ENCODE measurements around the gene USP34.

The USP34 gene

DNA sequence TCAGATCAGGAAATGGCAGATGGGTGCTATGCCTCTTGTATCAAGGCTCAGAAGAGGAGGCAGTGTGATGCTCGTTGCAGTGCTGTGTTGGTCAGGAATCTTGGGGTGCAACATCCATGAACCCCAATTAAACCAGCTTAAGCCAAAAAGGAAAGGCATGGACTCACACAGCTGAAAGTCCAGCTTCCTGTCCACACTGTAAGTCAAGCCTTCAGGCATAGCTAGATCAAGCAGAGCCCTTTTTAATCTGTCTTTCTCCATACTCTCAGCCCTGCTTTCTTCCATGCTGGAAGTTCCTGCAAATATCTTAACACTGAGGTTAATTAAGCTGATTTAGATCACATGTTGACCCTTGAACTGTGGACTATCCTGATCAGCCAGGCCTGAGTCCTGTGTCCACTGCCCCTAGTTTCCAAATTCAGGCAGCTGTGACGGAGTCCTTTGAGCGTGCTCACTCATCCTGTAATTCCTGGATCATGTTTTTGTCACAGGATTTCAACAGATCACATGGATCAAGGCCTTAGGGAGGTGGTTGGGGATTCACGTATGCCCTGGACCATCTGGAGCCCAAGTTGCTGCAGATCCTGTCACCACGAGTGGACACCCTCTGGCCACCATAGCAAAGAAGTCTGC is 313.4 kb downstream of the USP34 start:
- Histone ChIP-seq H3K27ac (ENCODE audit: extremely low read depth, low read depth, low read length) (no peak overlapping the region), H3K4me1 (ENCODE audit: control insufficient read depth, insufficient read depth, low read length) (no peaks in the 10 kb centered on the region), H3K4me3 (ENCODE audit: low read depth, low read length) (no peak overlapping the region), H3K36me3 (ENCODE audit: control insufficient read depth in 2 of 2, insufficient read depth in 1 of 2, low read length in 2 of 2) (peaks cover 0 to 47% of the 10 kb centered on the region in 2 experiments; a peak in 1 of 3 replicates), H3K9me3 (ENCODE audit: control insufficient read depth, insufficient read depth, low read depth, low read length) (no peaks in the 10 kb centered on the region)
- CTCF ChIA-PET, result no interaction called here
- no peak for TF ChIP-seq ZNF394 (tag by site-specific recombination; IDR thresholded peaks at IDR 0.05; ENCODE audit: borderline replicate concordance)
- TF ChIP-seq ZNF202 (tag by site-specific recombination; IDR thresholded peaks at IDR 0.05; ENCODE audit: borderline replicate concordance), result no peak
- no peak for TF ChIP-seq FEZF1 (tag by site-specific recombination; IDR thresholded peaks at IDR 0.05)
- no peak for TF ChIP-seq WT1 (tag by site-specific recombination; IDR thresholded peaks at IDR 0.05)
- no peak for TF ChIP-seq ZNF785 (tag by site-specific recombination; IDR thresholded peaks at IDR 0.05)
- TF ChIP-seq, protein P1, sequence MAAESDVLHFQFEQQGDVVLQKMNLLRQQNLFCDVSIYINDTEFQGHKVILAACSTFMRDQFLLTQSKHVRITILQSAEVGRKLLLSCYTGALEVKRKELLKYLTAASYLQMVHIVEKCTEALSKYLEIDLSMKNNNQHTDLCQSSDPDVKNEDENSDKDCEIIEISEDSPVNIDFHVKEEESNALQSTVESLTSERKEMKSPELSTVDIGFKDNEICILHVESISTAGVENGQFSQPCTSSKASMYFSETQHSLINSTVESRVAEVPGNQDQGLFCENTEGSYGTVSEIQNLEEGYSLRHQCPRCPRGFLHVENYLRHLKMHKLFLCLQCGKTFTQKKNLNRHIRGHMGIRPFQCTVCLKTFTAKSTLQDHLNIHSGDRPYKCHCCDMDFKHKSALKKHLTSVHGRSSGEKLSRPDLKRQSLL (tag by site-specific recombination; IDR thresholded peaks at IDR 0.05), result no peak
- TF ChIP-seq, protein P2, sequence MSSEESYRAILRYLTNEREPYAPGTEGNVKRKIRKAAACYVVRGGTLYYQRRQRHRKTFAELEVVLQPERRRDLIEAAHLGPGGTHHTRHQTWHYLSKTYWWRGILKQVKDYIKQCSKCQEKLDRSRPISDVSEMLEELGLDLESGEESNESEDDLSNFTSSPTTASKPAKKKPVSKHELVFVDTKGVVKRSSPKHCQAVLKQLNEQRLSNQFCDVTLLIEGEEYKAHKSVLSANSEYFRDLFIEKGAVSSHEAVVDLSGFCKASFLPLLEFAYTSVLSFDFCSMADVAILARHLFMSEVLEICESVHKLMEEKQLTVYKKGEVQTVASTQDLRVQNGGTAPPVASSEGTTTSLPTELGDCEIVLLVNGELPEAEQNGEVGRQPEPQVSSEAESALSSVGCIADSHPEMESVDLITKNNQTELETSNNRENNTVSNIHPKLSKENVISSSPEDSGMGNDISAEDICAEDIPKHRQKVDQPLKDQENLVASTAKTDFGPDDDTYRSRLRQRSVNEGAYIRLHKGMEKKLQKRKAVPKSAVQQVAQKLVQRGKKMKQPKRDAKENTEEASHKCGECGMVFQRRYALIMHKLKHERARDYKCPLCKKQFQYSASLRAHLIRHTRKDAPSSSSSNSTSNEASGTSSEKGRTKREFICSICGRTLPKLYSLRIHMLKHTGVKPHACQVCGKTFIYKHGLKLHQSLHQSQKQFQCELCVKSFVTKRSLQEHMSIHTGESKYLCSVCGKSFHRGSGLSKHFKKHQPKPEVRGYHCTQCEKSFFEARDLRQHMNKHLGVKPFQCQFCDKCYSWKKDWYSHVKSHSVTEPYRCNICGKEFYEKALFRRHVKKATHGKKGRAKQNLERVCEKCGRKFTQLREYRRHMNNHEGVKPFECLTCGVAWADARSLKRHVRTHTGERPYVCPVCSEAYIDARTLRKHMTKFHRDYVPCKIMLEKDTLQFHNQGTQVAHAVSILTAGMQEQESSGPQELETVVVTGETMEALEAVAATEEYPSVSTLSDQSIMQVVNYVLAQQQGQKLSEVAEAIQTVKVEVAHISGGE (tag by site-specific recombination; conservative IDR thresholded peaks at IDR 0.05; ENCODE audit: low read depth), result no peak
- no peak for TF ChIP-seq ZNF701 (tag by site-specific recombination; IDR thresholded peaks at IDR 0.05)
- no peak for TF ChIP-seq ZNF623 (tag by site-specific recombination; IDR thresholded peaks at IDR 0.05)
- POLR2A ChIA-PET, result interaction anchor here (1.0 to 3.4 kb wide), 2 partner anchors 13 to 19 kb away, joined by 4 to 10 read pairs; no protein-coding TSS in a partner anchor

DNA sequence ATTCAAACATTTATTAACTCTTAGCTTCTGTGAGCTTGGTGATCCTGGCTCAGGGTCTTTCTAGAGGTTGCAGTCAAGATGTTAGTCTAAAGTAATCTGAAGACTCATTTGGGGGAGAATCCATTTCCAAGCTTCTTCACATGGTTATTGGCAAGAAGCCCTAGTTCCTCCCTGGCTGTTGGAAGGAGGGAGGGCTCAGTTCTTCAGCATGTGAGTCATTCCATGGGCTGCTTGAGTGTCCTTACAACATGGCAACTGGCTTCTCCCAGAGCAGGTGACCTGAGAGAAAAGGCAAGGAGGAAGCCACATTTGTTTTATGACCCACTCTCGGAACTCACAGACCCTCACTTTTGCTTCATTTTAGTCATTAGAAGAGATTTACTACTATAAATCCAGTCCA is 319.5 kb downstream of the USP34 start:
- no peak overlapping the region for H3K27ac ChIP-seq (ENCODE audit: extremely low read depth, low read depth, low read length)
- ChIA-PET POLR2A (no interaction called here), CTCF (no interaction called here)
- H3K9me3 ChIP-seq (ENCODE audit: control insufficient read depth, insufficient read depth, low read depth, low read length), result no peaks in the 10 kb centered on the region
- peaks cover 0 to 32% of the 10 kb centered on the region in 2 experiments; a peak in 2 of 3 replicates for H3K36me3 ChIP-seq (ENCODE audit: control insufficient read depth in 2 of 2, insufficient read depth in 1 of 2, low read length in 2 of 2)
- H3K4me3 ChIP-seq (ENCODE audit: low read depth, low read length), result no peak overlapping the region
- H3K4me1 ChIP-seq (ENCODE audit: control insufficient read depth, insufficient read depth, low read length), result no peaks in the 10 kb centered on the region
- TF ChIP-seq ZNF211 (tag by site-specific recombination; IDR thresholded peaks at IDR 0.05; ENCODE audit: low read depth), result no peak
- TF ChIP-seq ZNF664 (tag by site-specific recombination; IDR thresholded peaks at IDR 0.05), result no peak
- no peak for TF ChIP-seq KLF7 (tag by site-specific recombination; IDR thresholded peaks at IDR 0.05; ENCODE audit: borderline replicate concordance)
- no peak for TF ChIP-seq ZNF202 (tag by site-specific recombination; IDR thresholded peaks at IDR 0.05; ENCODE audit: borderline replicate concordance)
- TF ChIP-seq ZNF521 (tag by site-specific recombination; IDR thresholded peaks at IDR 0.05), result no peak
- no peak for TF ChIP-seq BCL11B (tag by site-specific recombination; IDR thresholded peaks at IDR 0.05; ENCODE audit: low read depth)
- no peak for TF ChIP-seq TCF7L2 (IDR thresholded peaks at IDR 0.05; ENCODE audit: borderline replicate concordance, low read depth, low read length)
- TF ChIP-seq ZNF221 (tag by site-specific recombination; IDR thresholded peaks at IDR 0.05; ENCODE audit: borderline replicate concordance), result no peak
- TF ChIP-seq ZNF274 (IDR thresholded peaks at IDR 0.05; ENCODE audit: low read length), result no peak
- TF ChIP-seq ZNF274 (tag by site-specific recombination; IDR thresholded peaks at IDR 0.05; ENCODE audit: borderline replicate concordance), result no peak
- TF ChIP-seq, protein P3, sequence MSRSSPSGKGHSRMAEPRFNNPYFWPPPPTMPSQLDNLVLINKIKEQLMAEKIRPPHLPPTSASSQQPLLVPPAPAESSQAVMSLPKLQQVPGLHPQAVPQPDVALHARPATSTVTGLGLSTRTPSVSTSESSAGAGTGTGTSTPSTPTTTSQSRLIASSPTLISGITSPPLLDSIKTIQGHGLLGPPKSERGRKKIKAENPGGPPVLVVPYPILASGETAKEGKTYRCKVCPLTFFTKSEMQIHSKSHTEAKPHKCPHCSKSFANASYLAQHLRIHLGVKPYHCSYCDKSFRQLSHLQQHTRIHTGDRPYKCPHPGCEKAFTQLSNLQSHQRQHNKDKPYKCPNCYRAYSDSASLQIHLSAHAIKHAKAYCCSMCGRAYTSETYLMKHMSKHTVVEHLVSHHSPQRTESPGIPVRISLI (tag by site-specific recombination; IDR thresholded peaks at IDR 0.05), result no peak
- TF ChIP-seq ZNF239 (tag by site-specific recombination; IDR thresholded peaks at IDR 0.05), result no peak
- TF ChIP-seq ZBTB7A (tag by site-specific recombination; IDR thresholded peaks at IDR 0.05; ENCODE audit: low read depth), result no peak
- TF ChIP-seq GFI1B (tag by site-specific recombination; IDR thresholded peaks at IDR 0.05), result no peak
- no peak for TF ChIP-seq ZNF174 (tag by site-specific recombination; IDR thresholded peaks at IDR 0.05)
- TF ChIP-seq ZNF530 (tag by site-specific recombination; IDR thresholded peaks at IDR 0.05; ENCODE audit: low read depth), result no peak
